ENCODE measurements around the gene PSAT1. TPM values are rescaled to one million over a fixed set of nuclear protein-coding genes. Genes with fewer than 3 reads are reported as not detected.

Gene PSAT1
- total RNA-seq, 1 donor from 2014 or later = 6.9 TPM

GRCh38 chr9:78325846-78326360 lies 29.0 kb downstream of the PSAT1 start:
- H3K27ac ChIP-seq = no peak overlapping the region
- TF ChIP-seq POLR2AphosphoS5 (IDR thresholded peaks at IDR 0.05; ENCODE audit: insufficient read depth in 1 of 2, low read depth in 1 of 2) = no peak
- TF ChIP-seq CTCF (IDR thresholded peaks at IDR 0.05) = no peak
- TF ChIP-seq POLR2A (IDR thresholded peaks at IDR 0.05) = no peak
- no peaks in the 10 kb centered on the region for H3K9me3 ChIP-seq
- no peak overlapping the region for H3K4me3 ChIP-seq
- H3K4me1 ChIP-seq = no peaks in the 10 kb centered on the region
- H3K36me3 ChIP-seq = no peaks in the 10 kb centered on the region
- DNase-seq (ENCODE audit: extremely low spot score in 2 of 2) = no peak
- no peaks in the 10 kb centered on the region for H3K27me3 ChIP-seq
- intact Hi-C loops (cut with DNase I) = no loop called here

- no peaks in the 10 kb centered on the region for H3K27me3 ChIP-seq
- H3K36me3 ChIP-seq = no peaks in the 10 kb centered on the region
- no peaks in the 10 kb centered on the region for H3K4me1 ChIP-seq
- intact Hi-C loops (cut with DNase I) = no loop called here
- no peak overlapping the region for H3K4me3 ChIP-seq
- no peak overlapping the region for H3K27ac ChIP-seq
- DNase-seq (ENCODE audit: extremely low spot score in 2 of 2) = peak in 1 of 2 donors; percentile 27
- no peak for TF ChIP-seq CTCF (IDR thresholded peaks at IDR 0.05)
- TF ChIP-seq POLR2AphosphoS5 (IDR thresholded peaks at IDR 0.05; ENCODE audit: insufficient read depth in 1 of 2, low read depth in 1 of 2) = no peak
- no peak for TF ChIP-seq POLR2A (IDR thresholded peaks at IDR 0.05)
- no peaks in the 10 kb centered on the region for H3K9me3 ChIP-seq
These were observed 29.6 kb downstream of the PSAT1 start for GRCh38 chr9:78326564-78326963.

DNA sequence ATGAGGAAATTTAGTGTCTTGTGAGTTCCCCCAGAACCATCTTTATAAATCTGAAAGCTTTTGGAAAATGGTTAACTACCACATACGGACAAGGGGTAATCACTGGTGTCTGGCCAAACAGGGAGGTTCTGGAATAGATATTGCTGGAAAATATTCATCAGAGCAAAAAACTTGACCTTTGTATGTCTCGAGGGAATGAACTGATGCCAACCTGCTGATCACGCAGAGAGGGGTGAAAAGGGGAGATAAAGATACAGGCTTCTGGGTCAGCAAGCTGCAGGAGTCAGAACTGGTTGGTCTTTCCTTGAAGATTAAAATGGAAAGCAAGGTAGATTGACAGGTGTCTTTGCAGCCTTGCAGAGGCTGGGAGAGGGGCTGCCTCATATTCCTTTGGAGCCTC lies 35.5 kb downstream of the PSAT1 start:
- H3K9me3 ChIP-seq = no peaks in the 10 kb centered on the region
- intact Hi-C loops (cut with DNase I) = no loop called here
- no peak for DNase-seq (ENCODE audit: extremely low spot score in 2 of 2)
- H3K36me3 ChIP-seq = no peaks in the 10 kb centered on the region
- TF ChIP-seq POLR2A (IDR thresholded peaks at IDR 0.05) = no peak
- TF ChIP-seq CTCF (IDR thresholded peaks at IDR 0.05) = no peak
- no peak for TF ChIP-seq POLR2AphosphoS5 (IDR thresholded peaks at IDR 0.05; ENCODE audit: insufficient read depth in 1 of 2, low read depth in 1 of 2)
- H3K4me1 ChIP-seq = no peaks in the 10 kb centered on the region
- H3K4me3 ChIP-seq = no peak overlapping the region
- H3K27me3 ChIP-seq = no peaks in the 10 kb centered on the region
- no peak overlapping the region for H3K27ac ChIP-seq

- Histone ChIP-seq H3K27me3 (no peaks in the 10 kb centered on the region), H3K27ac (no peak overlapping the region), H3K36me3 (no peaks in the 10 kb centered on the region), H3K4me3 (no peak overlapping the region), H3K4me1 (no peaks in the 10 kb centered on the region), H3K9me3 (no peaks in the 10 kb centered on the region)
- no peak for DNase-seq (ENCODE audit: extremely low spot score in 2 of 2)
- intact Hi-C loops (cut with DNase I) = no loop called here
- TF ChIP-seq POLR2AphosphoS5 (IDR thresholded peaks at IDR 0.05; ENCODE audit: insufficient read depth in 1 of 2, low read depth in 1 of 2) (no peak), POLR2A (IDR thresholded peaks at IDR 0.05) (no peak), CTCF (IDR thresholded peaks at IDR 0.05) (no peak)
These were observed 51.9 kb downstream of the PSAT1 start for GRCh38 chr9:78348848-78349247.

DNA sequence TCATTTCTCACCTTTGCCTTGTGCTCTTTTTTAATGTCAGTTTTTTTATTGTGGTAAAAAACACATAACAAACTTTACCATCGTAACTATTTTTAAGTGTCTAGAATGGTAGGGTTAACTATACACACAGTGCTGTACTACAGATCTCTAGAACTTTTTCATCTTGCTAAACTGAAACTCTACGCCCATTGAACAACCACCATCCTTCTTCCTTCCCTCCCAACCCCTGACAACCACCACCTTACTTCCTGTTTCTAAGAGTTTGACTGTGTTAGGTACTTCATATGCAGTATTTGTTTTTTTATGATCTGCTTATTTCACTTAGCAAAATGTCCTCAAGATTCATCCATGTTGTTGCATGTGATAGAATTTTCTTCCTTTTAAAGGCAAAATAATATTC lies 54.9 kb downstream of the PSAT1 start:
- Histone ChIP-seq H3K36me3 (no peaks in the 10 kb centered on the region), H3K9me3 (no peaks in the 10 kb centered on the region), H3K27ac (no peak overlapping the region), H3K4me3 (no peak overlapping the region), H3K27me3 (no peaks in the 10 kb centered on the region), H3K4me1 (no peaks in the 10 kb centered on the region)
- no peak for DNase-seq (ENCODE audit: extremely low spot score in 2 of 2)
- intact Hi-C loops (cut with DNase I) = no loop called here
- no peak for TF ChIP-seq POLR2AphosphoS5 (IDR thresholded peaks at IDR 0.05; ENCODE audit: insufficient read depth in 1 of 2, low read depth in 1 of 2)
- TF ChIP-seq CTCF (IDR thresholded peaks at IDR 0.05) = no peak
- TF ChIP-seq POLR2A (IDR thresholded peaks at IDR 0.05) = no peak

Data from vagina (tissue), 2 donors.